NOMO-1 treated with dmso at 0.1 percent for 144 hours (cell line): ENCODE results near the gene TOX4.
A peak's percentile ranks its signal among the peaks of the same experiment; 100 is the strongest.
"Not testable (repeated sequence)": the region's sequence is repeated elsewhere in the genome, so short reads cannot be mapped to it uniquely, and the experiment has no call there.

Experiments used
- DNase-seq: peaks from one replicate; lab custom pipeline; 2025; ENCODE audit not compliant: unreplicated experiment; lab: John Stamatoyannopoulos, UW

Gene TOX4

GRCh38 chr14:21534576-21534975, 57.6 kb downstream of the TOX4 start:
- DNase-seq, result peak; percentile 18

DNA sequence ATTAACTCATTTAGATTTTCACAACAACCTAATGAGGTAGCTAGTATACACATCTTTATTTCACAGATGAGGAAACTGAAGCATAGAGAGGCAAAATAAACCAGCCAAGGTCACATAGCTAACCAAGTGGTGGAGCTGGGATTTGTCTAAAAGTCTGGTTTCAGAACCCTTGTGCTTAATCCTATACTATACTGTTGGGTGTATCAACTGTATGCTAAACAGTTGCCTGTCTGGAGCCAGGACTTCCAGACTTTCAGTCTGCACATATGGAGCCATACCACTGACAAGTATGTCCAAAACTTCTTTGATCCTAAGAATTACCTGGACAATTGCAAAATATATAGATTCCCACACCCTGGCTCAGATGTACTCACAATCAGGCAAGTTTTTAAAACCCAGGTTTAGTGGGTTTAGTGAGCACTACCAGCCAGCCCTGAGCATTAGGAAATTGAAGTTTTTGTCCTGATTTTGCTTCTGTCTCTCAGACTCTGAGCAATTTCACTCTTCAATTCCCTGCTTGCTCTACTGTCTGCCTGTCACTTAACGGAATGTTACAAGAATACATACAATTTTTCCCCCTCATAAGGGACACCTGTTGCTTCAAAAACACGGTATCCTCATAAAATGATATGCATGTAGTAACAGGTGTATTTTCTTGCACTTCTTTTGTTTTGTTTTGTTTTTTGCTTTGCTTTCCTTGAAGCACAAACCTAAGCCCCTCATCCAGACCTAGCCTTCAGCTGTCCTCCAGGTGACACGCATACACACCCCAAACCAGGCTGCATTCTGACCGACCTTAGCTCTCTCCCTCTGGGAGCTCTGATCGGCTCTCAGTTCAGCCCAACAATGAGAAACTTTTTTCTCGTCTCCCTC, 58.8 kb downstream of the TOX4 start:
- no peak for DNase-seq

- no peak for DNase-seq
These were observed 59.6 kb downstream of the TOX4 start for GRCh38 chr14:21536418-21537089.

GRCh38 chr14:21537090-21537424, 60.1 kb downstream of the TOX4 start:
- no peak for DNase-seq

- no peak for DNase-seq
These were observed 62.4 kb downstream of the TOX4 start for GRCh38 chr14:21539189-21539940.

GRCh38 chr14:21541413-21542074, 64.5 kb downstream of the TOX4 start:
- DNase-seq, result no peak

DNA sequence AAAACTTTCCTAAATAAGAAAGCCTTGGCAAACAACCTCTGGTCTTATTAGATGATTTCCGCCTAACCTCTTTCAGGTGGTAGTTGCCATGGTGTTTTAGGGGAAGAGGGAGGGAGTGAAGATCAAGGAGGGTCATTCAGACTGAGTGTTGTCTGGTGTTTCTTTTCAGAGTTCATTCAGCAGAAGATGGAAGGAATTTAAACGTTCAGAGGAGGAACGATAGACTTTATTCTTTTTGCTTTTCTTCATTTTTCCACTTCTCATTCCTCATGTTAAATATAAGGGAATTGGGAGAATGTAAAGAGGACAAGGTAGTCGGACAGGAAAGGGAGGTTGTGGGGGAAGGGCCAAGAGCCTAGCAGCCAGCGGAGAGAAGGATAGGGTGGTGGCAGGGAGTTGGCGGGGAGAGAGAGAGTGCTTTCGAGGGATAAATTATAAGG, 66.5 kb downstream of the TOX4 start:
- no peak for DNase-seq

DNA sequence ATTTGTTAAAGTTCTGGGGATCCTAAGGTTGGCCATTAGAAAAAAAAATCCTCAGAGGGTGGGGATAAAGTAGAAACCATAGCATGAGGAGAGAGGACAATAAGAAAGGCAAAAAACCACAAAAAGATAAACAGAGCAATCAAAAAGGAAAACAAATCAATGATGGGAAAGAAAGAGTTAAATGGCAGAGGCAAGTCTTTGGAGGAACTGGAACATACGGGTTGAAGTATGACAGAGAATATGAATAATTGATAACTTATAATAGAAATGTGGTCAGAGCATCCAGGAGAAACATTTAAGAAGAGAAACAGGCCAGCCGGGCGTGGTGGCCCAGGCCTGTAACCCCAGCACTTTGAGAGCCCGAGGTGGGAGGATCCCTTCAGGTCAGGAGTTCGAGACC, 67.0 kb downstream of the TOX4 start:
- no peak for DNase-seq

DNA sequence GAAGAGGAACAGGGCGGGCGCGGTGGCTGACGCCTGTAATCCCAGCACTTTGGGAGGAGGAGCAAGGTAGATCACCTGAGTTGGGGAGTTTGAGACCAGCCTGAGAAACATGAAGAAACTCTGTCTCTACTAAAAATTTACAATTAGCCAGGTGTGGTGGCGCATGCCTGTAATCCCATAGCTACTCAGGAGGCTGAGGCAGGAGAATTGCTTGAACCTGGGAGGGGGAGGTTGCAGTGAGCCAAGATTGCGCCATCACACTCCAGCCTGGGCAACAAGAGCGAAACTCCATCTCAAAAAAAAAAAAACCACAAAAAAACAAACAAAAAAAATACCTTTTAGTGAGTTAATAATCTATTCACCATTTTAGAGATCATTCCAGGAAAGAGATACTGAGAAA, 67.6 kb downstream of the TOX4 start:
- not testable (repeated sequence) for DNase-seq
